ENCODE data around the gene MATK. TPM values are rescaled to one million over a fixed set of nuclear protein-coding genes. Genes with fewer than 3 reads are reported as not detected.

The MATK gene
- polyA plus RNA-seq, 1 donor from 2014 or later = 2.6 TPM

DNA sequence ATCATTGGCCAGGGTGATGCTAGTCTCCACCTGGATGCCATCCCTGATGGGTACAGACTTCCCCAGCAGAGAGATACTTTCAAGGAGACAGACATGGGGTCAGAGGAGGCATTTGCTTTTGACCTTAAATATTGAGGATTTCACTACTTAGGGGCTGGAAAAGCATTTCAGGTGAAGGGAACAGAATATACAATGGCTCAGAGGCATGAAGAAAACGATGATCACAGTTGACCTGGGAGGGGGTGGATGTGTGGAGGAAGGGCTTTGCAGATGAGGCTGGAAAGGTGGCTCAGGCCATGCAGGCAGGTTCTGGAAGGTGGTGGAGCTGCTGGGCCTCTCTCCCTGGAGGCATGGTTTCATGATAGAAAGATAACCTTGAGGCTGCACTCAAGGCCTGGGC, 3.9 kb downstream of the MATK start:
- H3K9ac ChIP-seq (ENCODE audit: low read length) = no peak overlapping the region
- no peak overlapping the region for H3K4me3 ChIP-seq (ENCODE audit: low read length)
- H3K4me2 ChIP-seq (ENCODE audit: low read length) = no peak overlapping the region
- no peaks in the 10 kb centered on the region for H3K36me3 ChIP-seq (ENCODE audit: insufficient read depth, low read length)
- H3F3A ChIP-seq (ENCODE audit: insufficient read depth, low read length, poor library complexity, severe bottlenecking) = no peaks in the 10 kb centered on the region
- H3K9me3 ChIP-seq (ENCODE audit: low read length) = peaks cover 5% of the 10 kb centered on the region
- H3K27me3 ChIP-seq (ENCODE audit: insufficient read depth, low read depth, low read length) = peaks cover 34% of the 10 kb centered on the region
- H2AFZ ChIP-seq (ENCODE audit: low read depth, low read length) = no peak overlapping the region
- no peak overlapping the region for H3K27ac ChIP-seq (ENCODE audit: low read length)
- TF ChIP-seq, protein P1, sequence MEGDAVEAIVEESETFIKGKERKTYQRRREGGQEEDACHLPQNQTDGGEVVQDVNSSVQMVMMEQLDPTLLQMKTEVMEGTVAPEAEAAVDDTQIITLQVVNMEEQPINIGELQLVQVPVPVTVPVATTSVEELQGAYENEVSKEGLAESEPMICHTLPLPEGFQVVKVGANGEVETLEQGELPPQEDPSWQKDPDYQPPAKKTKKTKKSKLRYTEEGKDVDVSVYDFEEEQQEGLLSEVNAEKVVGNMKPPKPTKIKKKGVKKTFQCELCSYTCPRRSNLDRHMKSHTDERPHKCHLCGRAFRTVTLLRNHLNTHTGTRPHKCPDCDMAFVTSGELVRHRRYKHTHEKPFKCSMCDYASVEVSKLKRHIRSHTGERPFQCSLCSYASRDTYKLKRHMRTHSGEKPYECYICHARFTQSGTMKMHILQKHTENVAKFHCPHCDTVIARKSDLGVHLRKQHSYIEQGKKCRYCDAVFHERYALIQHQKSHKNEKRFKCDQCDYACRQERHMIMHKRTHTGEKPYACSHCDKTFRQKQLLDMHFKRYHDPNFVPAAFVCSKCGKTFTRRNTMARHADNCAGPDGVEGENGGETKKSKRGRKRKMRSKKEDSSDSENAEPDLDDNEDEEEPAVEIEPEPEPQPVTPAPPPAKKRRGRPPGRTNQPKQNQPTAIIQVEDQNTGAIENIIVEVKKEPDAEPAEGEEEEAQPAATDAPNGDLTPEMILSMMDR (IDR thresholded peaks at IDR 0.05; ENCODE audit: poor library complexity, severe bottlenecking) = no peak
- no peak for TF ChIP-seq RAD21 (conservative IDR thresholded peaks at IDR 0.05)
- no peaks in the 10 kb centered on the region for H3K9me2 ChIP-seq (ENCODE audit: insufficient read depth, low read length)
- no peaks in the 10 kb centered on the region for H3K79me2 ChIP-seq (replicated peaks; ENCODE audit: insufficient read depth, low read length)
- H4K20me1 ChIP-seq (ENCODE audit: insufficient read depth) = no peaks in the 10 kb centered on the region

DNA sequence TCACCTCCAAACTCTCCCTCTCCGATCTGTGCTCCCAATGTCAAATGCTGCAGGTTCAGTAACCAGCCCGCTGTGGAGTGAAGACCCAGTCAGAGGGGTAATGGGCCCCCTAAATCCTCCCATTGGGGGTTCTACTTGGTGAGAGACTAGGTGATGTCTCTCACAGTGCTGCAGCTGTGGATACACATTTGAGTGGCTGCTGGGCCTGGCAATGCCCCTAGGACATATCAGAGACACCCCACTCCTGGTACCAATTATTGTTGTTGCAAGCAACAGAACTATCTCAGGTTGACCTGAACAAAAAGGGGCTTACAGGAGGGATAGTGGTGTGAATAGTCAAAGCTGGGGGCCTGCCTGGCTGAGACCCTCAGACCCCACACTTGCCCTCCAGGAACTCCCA, 4.6 kb downstream of the MATK start:
- no peaks in the 10 kb centered on the region for H3K9me2 ChIP-seq (ENCODE audit: insufficient read depth, low read length)
- no peak overlapping the region for H3K27ac ChIP-seq (ENCODE audit: low read length)
- no peaks in the 10 kb centered on the region for H3K36me3 ChIP-seq (ENCODE audit: insufficient read depth, low read length)
- peaks cover 27% of the 10 kb centered on the region for H3K27me3 ChIP-seq (ENCODE audit: insufficient read depth, low read depth, low read length)
- H3K9ac ChIP-seq (ENCODE audit: low read length) = no peak overlapping the region
- H3K79me2 ChIP-seq (replicated peaks; ENCODE audit: insufficient read depth, low read length) = no peaks in the 10 kb centered on the region
- TF ChIP-seq MXI1 (conservative IDR thresholded peaks at IDR 0.05; ENCODE audit: poor library complexity, severe bottlenecking) (no peak), EZH2 (IDR thresholded peaks at IDR 0.05; ENCODE audit: borderline replicate concordance, insufficient read depth, low read length, poor library complexity, severe bottlenecking) (no peak), POLR2AphosphoS5 (IDR thresholded peaks at IDR 0.05) (no peak), RAD21 (conservative IDR thresholded peaks at IDR 0.05) (no peak)
- TF ChIP-seq, protein P1 (IDR thresholded peaks at IDR 0.05; ENCODE audit: poor library complexity, severe bottlenecking) = no peak
- TF ChIP-seq, protein P2, sequence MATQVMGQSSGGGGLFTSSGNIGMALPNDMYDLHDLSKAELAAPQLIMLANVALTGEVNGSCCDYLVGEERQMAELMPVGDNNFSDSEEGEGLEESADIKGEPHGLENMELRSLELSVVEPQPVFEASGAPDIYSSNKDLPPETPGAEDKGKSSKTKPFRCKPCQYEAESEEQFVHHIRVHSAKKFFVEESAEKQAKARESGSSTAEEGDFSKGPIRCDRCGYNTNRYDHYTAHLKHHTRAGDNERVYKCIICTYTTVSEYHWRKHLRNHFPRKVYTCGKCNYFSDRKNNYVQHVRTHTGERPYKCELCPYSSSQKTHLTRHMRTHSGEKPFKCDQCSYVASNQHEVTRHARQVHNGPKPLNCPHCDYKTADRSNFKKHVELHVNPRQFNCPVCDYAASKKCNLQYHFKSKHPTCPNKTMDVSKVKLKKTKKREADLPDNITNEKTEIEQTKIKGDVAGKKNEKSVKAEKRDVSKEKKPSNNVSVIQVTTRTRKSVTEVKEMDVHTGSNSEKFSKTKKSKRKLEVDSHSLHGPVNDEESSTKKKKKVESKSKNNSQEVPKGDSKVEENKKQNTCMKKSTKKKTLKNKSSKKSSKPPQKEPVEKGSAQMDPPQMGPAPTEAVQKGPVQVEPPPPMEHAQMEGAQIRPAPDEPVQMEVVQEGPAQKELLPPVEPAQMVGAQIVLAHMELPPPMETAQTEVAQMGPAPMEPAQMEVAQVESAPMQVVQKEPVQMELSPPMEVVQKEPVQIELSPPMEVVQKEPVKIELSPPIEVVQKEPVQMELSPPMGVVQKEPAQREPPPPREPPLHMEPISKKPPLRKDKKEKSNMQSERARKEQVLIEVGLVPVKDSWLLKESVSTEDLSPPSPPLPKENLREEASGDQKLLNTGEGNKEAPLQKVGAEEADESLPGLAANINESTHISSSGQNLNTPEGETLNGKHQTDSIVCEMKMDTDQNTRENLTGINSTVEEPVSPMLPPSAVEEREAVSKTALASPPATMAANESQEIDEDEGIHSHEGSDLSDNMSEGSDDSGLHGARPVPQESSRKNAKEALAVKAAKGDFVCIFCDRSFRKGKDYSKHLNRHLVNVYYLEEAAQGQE (IDR thresholded peaks at IDR 0.05; ENCODE audit: borderline replicate concordance) = no peak
- H3F3A ChIP-seq (ENCODE audit: insufficient read depth, low read length, poor library complexity, severe bottlenecking) = no peaks in the 10 kb centered on the region
- H4K20me1 ChIP-seq (ENCODE audit: insufficient read depth) = no peaks in the 10 kb centered on the region
- no peak overlapping the region for H2AFZ ChIP-seq (ENCODE audit: low read depth, low read length)
- peaks cover 5% of the 10 kb centered on the region for H3K9me3 ChIP-seq (ENCODE audit: low read length)
- no peak overlapping the region for H3K4me3 ChIP-seq (ENCODE audit: low read length)
- no peak overlapping the region for H3K4me2 ChIP-seq (ENCODE audit: low read length)

Data from neural cell (in vitro differentiated cells).